ENCODE results near the gene PNLIPRP2. TPM values are rescaled to one million over a fixed set of nuclear protein-coding genes. Genes with fewer than 3 reads are reported as not detected.

Gene PNLIPRP2
- total RNA-seq, 1 experiment from 2014 or later = 0.24 TPM

- H3K9ac ChIP-seq (ENCODE audit: extremely low read depth, insufficient read length, low read length) = no peak overlapping the region
- H3K27me3 ChIP-seq (ENCODE audit: insufficient read depth, low read length) = no peaks in the 10 kb centered on the region
- H3K79me2 ChIP-seq (ENCODE audit: insufficient read depth, low read length) = no peaks in the 10 kb centered on the region
- H4K5ac ChIP-seq (ENCODE audit: insufficient read length, low read depth, low read length) = no peak overlapping the region
- DNase-seq = no peak
- no peak overlapping the region for H3K27ac ChIP-seq (ENCODE audit: insufficient read length, low read depth, low read length)
- no peaks in the 10 kb centered on the region for H4K20me1 ChIP-seq (ENCODE audit: control insufficient read depth, insufficient read depth, insufficient read length)
- H3K23me2 ChIP-seq (ENCODE audit: insufficient read length, low read depth, low read length, poor library complexity, severe bottlenecking) = no peaks in the 10 kb centered on the region
- Mint-ChIP-seq H3K27ac (no peak overlapping the region), H3K9me3 (no peaks in the 10 kb centered on the region), H3K36me3 (ENCODE audit: insufficient read depth in 1 of 3, low read depth in 3 of 3) (no peaks in the 10 kb centered on the region), H3K27me3 (ENCODE audit: low read depth) (peaks cover 5% of the 10 kb centered on the region), H3K4me1 (peaks cover 8 to 11% of the 10 kb centered on the region in 2 experiments; a peak in 3 of 4 replicates), H3K4me3 (no peak overlapping the region)
- no peak overlapping the region for H3K18ac ChIP-seq (ENCODE audit: insufficient read length, low read depth, low read length)
- no peak overlapping the region for H3K4me2 ChIP-seq (ENCODE audit: insufficient read depth, insufficient read length, low read length)
- no peak for TF ChIP-seq CTCF (conservative IDR thresholded peaks at IDR 0.05)
- H3K23ac ChIP-seq (ENCODE audit: insufficient read length, low read depth, low read length) = no peak overlapping the region
- no peak overlapping the region for H2AFZ ChIP-seq (ENCODE audit: low read length)
- no peaks in the 10 kb centered on the region for H3K9me3 ChIP-seq (ENCODE audit: control insufficient read depth, low read depth, low read length)
- H3K14ac ChIP-seq (ENCODE audit: insufficient read depth, low read length) = no peak overlapping the region
- no peak overlapping the region for H3T11ph ChIP-seq (ENCODE audit: low read length)
- H3K4ac ChIP-seq (ENCODE audit: low read depth, low read length) = no peak overlapping the region
- H3K4me1 ChIP-seq (ENCODE audit: insufficient read depth, low read length) = no peaks in the 10 kb centered on the region
- no peak overlapping the region for H2AK5ac ChIP-seq (ENCODE audit: insufficient read length, low read length)
- H2BK5ac ChIP-seq (ENCODE audit: insufficient read length, low read length) = no peak overlapping the region
- no peak overlapping the region for H2BK15ac ChIP-seq (ENCODE audit: low read depth, low read length)
- WGBS (ENCODE audit: extremely low coverage, insufficient read length, low lambda C conversion rate) = no CpG with 5 or more reads among the region's 11 CpGs
- H2BK120ac ChIP-seq (ENCODE audit: low read depth, low read length, poor library complexity, severe bottlenecking) = no peak overlapping the region
- H2BK20ac ChIP-seq (ENCODE audit: low read depth, low read length, poor library complexity, severe bottlenecking) = no peak overlapping the region
- H2BK12ac ChIP-seq (ENCODE audit: insufficient read length, low read depth, low read length) = no peak overlapping the region
- no peak overlapping the region for H4K91ac ChIP-seq (ENCODE audit: insufficient read length, low read depth, low read length)
- H4K8ac ChIP-seq (replicated peaks; ENCODE audit: insufficient read length, low read depth, low read length) = no peak overlapping the region
- no peak overlapping the region for H3K56ac ChIP-seq (ENCODE audit: insufficient read length, low read depth, low read length)
- H3K79me1 ChIP-seq (ENCODE audit: insufficient read depth, low read depth, low read length, poor library complexity, severe bottlenecking) = no peaks in the 10 kb centered on the region
These were observed 13.6 kb downstream of the PNLIPRP2 start for GRCh38 chr10:116634126-116634975.
